NCI-H1436 treated with DMSO at 0.1 percent for 48 hours (cell line): ENCODE data around the gene IFNLR1.

Experiments
- DNase-seq: peaks from one replicate; lab custom pipeline; 2025; lab: John Stamatoyannopoulos, UW

The IFNLR1 gene

DNA sequence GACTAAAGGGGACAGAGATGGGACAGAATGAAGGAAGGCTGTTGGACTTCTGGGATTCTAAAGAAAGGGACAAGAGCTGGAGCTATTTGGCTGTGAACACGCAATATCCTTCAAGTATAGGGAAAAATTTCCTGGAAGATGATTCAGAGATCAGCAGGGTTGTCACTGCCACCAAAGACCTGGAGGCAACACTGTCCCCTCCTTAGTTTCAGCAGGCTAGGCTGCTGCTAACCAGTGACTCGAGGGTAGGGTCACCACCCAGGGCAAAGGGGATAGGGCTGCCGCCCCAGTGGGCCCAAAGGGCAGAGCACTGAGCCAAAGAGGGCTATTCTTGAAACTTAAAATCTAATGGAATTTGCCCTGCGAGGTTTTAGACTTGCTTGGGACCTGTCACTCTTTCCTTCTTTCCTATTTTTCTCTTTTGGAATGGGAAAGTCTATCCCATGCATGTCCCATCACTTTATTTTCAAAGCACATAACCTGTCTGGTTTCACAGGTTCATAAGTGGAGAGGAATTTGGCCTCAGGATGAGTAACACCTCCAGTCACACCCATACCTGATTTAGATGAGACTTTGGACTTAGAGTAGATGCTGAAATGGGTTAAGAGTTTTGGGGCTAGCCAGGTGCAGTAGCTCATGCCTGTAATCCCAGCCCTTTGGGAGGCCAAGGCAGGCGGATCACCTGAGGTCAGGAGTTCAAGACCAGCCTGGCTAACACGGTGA is 11.9 kb downstream of the IFNLR1 start:
- no peak for DNase-seq

DNA sequence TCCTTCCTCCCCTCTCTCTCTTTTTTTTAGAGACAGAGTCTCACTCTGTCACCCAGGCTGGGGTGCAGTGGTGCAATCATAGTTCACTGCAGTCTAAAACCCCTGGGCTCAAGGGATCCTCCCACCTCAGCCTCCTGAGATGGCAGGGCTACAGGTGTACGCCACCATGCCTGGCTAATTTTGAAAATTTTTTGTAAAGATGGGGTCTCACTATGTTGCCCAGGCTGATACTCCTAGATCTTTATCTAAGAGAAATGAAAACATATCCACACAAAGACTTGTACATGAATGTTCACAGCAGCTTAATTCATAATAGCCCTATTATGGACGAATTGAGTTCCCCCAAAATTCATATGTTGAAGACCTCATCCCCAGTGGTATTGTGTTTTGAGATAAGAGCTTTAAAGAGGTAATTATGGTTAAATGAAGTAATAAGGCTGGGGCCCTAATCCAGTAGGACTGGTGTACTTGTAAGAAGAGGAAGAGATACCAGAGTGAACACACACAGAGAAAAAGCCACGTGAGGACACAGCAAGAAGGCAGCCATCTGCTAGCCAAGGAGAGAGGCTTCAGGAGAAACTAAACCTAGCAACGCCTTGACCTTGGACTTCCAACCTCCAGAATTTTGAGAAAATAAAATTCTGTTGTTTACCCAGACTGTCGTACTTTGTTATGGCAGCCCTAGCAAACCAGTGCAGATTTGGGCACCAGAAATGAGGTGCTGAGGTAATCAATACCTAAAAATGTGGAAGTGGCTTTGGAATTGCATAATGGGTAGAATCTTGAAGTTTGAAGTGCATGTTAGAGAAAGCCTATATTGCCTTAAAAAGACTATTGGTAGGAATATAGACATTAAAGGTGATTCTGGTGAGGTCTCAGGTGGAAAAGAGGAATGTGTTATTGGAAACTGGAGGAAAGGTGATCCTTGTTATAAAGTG is 13.2 kb downstream of the IFNLR1 start:
- no peak for DNase-seq

DNA sequence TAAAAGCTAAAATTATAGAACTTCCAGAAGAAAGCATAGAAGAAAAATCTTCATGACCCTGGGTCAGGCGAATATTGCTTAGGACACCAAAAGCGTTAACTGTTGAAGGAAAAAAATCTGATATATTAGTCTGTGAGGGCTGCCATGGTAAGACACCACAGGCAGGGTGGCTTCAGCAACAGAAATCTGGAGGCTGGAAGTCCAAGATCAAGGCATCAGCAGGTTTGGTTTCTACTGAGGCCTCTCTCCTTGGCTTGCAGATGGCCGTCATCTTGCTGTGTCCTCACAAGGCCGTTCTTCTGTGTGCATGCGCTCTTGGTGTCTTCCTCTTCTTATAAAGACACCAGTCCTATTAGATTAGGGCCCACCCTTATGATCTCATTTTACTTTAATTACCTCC is 14.5 kb downstream of the IFNLR1 start:
- DNase-seq, result no peak

DNA sequence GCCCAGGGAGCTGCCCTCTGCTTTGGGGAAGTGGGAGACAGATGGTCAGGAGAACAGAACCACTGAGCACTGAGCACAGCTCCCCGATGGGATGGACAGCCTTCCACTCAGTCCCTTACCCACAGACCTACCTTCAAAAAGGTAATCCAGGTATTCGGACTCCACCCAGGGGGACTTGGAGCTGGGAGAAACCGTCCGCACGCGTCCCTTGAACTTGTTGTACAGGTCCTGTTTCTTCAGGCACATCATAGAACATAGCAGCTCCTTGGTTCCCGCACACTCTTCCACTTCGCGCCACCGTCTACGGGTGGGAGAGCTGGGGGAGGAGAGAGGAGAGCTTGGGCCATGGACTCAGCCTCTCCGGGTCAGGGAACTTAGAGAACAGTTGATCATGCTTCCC is 17.8 kb downstream of the IFNLR1 start:
- DNase-seq, result no peak

GRCh38 chr1:24168245-24168644 is 18.8 kb downstream of the IFNLR1 start:
- no peak for DNase-seq

DNA sequence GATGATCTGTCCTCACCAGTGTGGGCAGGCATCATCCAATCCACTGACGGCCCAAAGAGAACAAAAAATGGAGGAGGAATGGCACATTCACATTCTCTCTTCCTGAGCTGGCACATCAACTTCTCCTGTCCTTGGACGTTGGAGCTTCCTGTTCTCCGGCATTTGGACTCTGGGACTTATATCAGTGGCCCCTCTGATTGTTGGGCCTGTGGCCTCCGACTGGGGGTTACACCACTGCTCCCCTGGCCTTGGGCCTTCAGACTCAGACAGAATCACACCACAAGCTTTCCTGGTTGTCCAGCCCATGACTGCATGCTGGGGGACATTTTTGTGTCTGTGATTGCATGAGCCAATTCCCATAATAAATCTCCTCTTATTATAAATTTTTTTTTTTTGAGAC is 20.1 kb downstream of the IFNLR1 start:
- DNase-seq, result no peak

- no peak for DNase-seq
Observed at GRCh38 chr1:24165500-24165899, 21.6 kb downstream of the IFNLR1 start.

- no peak for DNase-seq
Observed at GRCh38 chr1:24164004-24164403, 23.1 kb downstream of the IFNLR1 start.

DNA sequence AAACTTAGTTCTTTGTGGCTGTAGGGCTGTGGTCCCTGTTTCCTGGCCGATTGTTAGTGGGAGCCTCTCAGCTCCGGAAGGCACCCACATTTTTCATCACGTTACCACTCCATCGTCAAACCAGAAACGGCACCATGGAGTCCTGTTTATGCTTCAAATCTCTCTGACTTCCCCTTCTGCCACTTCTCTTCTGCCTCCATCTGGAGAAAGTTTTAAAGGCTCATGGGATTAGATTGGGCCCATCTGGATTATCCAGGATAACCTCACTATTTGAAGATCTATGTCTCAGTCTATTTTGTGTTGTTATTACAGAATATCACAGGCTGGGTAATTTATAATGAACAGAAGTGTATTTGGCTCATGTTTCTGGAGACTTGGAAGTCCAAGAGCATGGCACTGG is 24.9 kb downstream of the IFNLR1 start:
- DNase-seq, result no peak

- DNase-seq, result no peak
Observed at GRCh38 chr1:24161270-24161669, 25.8 kb downstream of the IFNLR1 start.

DNA sequence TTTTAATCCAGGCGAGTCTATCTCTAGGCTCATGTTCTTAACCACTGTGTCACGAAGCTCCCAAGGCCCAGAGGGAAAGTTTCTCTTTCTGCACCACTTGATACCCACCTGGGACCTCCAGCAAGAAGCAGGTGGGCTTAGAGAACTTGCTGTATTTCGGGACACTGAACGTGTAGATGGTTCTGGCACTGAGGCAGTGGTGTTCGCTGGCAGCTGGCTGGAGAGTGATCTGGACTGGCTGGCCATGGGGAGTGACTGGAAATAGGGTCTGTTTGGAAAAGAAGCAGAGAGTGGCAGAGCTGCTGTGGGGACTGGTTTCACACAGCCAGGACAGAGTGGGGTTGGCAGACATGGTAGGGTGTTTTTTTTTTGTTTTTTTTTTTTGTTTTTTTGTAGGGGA is 27.7 kb downstream of the IFNLR1 start:
- DNase-seq, result no peak

- no peak for DNase-seq
Observed at GRCh38 chr1:24157918-24158481, 29.1 kb downstream of the IFNLR1 start.

DNA sequence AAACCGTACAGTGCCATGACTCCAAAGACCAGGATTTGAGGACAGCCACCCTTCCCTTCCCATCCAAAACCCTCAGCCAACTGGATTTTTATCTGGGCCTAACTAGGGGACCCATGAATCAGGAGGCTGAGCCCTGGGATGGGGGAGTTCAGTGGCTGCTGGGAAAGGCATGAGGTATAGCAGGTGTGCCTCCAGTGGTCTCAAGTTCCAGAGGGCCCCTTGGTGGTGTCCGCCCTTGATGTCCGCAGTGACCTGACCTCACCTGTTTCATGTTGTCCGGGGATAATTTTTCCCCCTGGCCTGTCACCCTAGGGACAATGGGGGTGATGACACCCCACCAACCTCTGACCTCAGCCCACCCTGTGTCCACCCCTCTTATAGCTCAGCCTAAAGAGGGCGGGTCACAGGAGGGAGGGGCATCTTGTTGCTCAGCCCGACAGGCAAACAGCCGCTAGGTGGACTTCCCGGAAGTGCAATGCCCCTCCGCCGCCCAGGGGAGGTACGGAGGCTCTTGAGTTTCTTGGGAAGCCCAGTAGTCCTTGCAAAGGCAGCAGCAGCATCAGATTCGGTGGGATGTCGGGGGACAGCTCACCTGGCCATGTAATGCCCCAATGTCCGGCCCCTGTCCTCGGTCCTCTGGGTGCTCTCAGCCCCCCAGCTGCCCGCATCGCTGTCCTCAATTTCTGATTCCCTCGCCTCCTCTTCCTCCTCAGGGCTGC is 30.4 kb downstream of the IFNLR1 start:
- no peak for DNase-seq

GRCh38 chr1:24155011-24155782 is 31.9 kb downstream of the IFNLR1 start:
- no peak for DNase-seq

GRCh38 chr1:24154215-24154614 is 32.9 kb downstream of the IFNLR1 start:
- DNase-seq, result no peak

DNA sequence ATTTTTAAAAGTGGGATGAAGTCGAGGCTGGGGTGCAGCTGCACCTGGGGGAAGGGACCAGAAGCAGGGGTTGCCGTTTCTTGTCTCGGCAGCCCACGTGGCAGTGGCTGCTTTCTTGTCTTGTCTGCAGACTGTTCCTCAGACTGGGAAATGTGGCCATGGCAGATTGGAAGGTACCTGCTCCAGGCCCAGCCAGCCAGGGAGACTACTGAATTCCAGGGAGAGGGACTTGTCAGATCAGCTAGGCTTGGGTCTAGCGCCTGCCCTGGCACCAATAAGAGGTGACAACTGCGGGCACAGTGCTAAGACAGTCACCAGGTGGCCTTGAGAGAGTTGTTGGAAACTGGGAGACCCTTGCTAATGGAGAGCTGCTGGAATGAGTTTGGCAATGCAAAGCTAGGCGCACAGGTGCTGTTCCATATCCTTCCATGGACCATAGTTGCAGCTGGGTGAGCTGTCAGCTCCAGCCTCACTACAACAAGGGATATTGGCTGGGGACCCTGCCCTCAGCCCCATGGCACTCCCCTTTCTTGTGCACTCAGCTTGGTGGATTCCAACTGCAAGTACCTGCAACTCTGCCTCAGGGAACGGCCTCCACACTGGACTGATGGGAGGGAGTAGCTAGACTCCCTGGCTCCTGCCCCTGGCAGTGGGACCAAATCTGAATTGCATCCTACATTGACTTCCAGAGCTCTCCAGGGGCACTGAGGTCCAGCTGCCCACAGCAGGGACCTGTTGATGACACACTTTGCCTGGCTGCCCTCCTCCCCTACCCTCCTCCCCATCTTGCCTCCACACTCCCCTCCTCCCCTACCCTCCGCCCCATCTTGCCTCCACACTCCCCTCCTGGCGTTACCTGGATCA is 34.2 kb downstream of the IFNLR1 start:
- DNase-seq, result no peak

DNA sequence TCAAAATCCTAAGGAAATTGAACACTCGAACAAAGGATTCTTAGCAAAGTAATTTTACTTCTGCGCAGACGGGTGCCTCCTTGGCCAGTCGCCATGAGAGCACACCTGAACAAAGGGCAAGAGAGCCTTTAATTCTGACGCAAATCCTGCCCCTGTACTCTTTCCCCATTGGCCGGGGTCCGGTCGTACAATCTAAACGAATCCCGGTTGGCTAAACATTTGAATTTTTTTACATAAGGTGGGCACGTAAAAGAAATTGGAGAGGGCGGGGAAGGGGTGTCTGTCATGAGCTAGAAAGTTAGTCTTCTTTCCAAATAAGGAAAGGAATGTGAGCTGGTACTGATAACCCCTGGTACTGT is 35.9 kb downstream of the IFNLR1 start:
- peak; percentile 93 for DNase-seq

GRCh38 chr1:24150234-24151174 is 36.6 kb downstream of the IFNLR1 start:
- DNase-seq, result peak; percentile 23

GRCh38 chr1:24149866-24150233 is 37.2 kb downstream of the IFNLR1 start:
- no peak for DNase-seq

GRCh38 chr1:24147816-24148215 is 39.3 kb downstream of the IFNLR1 start:
- no peak for DNase-seq
